H1 (cell line): ENCODE measurements around the gene F10.

Experiments used
- CTCF ChIP-seq, 3 experiments: IDR thresholded peaks; 1 replicate in 2 of 3; 2 replicates in 1 of 3; pipeline versions ENCODE4 v1.5.1 to v1.6.1; 2011; ENCODE audit warnings: low read length in 3 of 3, mild to moderate bottlenecking in 3 of 3, inconsistent platforms in 2 of 3, low read depth in 1 of 3, moderate library complexity in 1 of 3; ENCODE audit not compliant: insufficient read depth in 1 of 3; ENCODE audit errors: control extremely low read depth in 1 of 3
- EZH2 ChIP-seq: fragments of 200-600 bp; sonication (generic); IDR thresholded peaks from 2 replicates; pipeline ENCODE4 v1.7.1; 2012; ENCODE audit warnings: low read depth, mild to moderate bottlenecking, moderate library complexity, low read length, inconsistent platforms; ENCODE audit not compliant: severe bottlenecking
- GTF2F1 ChIP-seq: IDR thresholded peaks from 2 replicates; pipeline ENCODE4 v1.6.1; 2012; ENCODE audit warnings: low read depth, low read length, improper control_type of control experiment, borderline replicate concordance
- HDAC6 ChIP-seq: IDR thresholded peaks from one replicate; pipeline ENCODE4 v1.7.1; 2012; ENCODE audit warnings: low read depth, mild to moderate bottlenecking, inconsistent platforms, low read length, moderate library complexity
- POLR2A ChIP-seq, 2 experiments: IDR thresholded peaks; 1 replicate in 1 of 2; 2 replicates in 1 of 2; pipeline ENCODE4 v1.6.1; 2011; ENCODE audit warnings: low read depth in 2 of 2, low read length in 2 of 2, mild to moderate bottlenecking in 2 of 2; ENCODE audit errors: control extremely low read depth in 1 of 2
- RNF2 ChIP-seq: fragments of 200-900, 300-1000 bp; sonication (generic); IDR thresholded peaks from 2 replicates; pipeline ENCODE4 v1.7.1; 2016; ENCODE audit warnings: borderline replicate concordance, low read depth, mild to moderate bottlenecking, antibody characterized with exemption, low read length; ENCODE audit not compliant: poor library complexity, severe bottlenecking; ENCODE audit errors: missing control alignments
- SAP30 ChIP-seq: fragments of 300-600 bp; sonication (generic); IDR thresholded peaks from 2 replicates; pipeline ENCODE4 v1.7.1; 2012; ENCODE audit warnings: low read length, moderate library complexity, mild to moderate bottlenecking, inconsistent platforms; ENCODE audit not compliant: insufficient read depth, insufficient replicate concordance
- SP2 ChIP-seq: IDR thresholded peaks from 2 replicates; pipeline ENCODE4 v1.6.1; 2012; ENCODE audit warnings: mild to moderate bottlenecking, low read length, inconsistent platforms

- no peak for TF ChIP-seq SP2
- TF ChIP-seq CTCF (IDR thresholded peaks at IDR 0.05; ENCODE audit: control extremely low read depth in 1 of 3, insufficient read depth in 1 of 3, low read depth in 1 of 3, low read length in 3 of 3) = no peak
- no peak for TF ChIP-seq HDAC6
- no peak for TF ChIP-seq RNF2
- no peak for TF ChIP-seq POLR2A (IDR thresholded peaks at IDR 0.05; ENCODE audit: control extremely low read depth in 1 of 2, low read depth in 2 of 2, low read length in 2 of 2)
- no peak for TF ChIP-seq SAP30
- TF ChIP-seq EZH2 = no peak
- no peak for TF ChIP-seq GTF2F1
Observed at GRCh38 chr13:113138792-113139551, 16.4 kb downstream of the F10 start.
